Measurements from ENCODE around the gene HIRA.
A peak's percentile ranks its signal among the peaks of the same experiment; 100 is the strongest.
"Not testable (repeated sequence)": the region's sequence is repeated elsewhere in the genome, so short reads cannot be mapped to it uniquely, and the experiment has no call there.

Gene HIRA

DNA sequence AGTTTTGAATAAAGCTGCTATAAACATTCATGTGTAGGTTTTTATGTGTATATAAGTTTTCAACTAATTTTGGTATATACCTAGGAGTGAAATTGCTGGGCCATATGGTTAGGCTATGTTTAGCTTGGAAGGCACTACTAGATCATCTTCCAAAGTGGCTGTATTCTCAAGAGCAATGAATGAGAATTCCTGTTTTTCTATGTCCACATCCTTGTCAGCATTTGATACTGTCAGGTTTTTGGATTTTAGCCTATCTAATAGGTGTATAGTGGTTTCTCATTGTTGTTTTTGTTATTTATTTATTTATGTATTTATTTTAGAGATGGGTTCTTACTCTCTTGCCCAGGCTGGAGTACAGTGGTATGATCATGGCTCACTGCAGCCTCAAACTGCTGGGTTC, 113.7 kb downstream of the HIRA start:
- no peak overlapping the region for H3K4me3 ChIP-seq (ENCODE audit: low read depth, low read length)
- TF ChIP-seq, protein P1, sequence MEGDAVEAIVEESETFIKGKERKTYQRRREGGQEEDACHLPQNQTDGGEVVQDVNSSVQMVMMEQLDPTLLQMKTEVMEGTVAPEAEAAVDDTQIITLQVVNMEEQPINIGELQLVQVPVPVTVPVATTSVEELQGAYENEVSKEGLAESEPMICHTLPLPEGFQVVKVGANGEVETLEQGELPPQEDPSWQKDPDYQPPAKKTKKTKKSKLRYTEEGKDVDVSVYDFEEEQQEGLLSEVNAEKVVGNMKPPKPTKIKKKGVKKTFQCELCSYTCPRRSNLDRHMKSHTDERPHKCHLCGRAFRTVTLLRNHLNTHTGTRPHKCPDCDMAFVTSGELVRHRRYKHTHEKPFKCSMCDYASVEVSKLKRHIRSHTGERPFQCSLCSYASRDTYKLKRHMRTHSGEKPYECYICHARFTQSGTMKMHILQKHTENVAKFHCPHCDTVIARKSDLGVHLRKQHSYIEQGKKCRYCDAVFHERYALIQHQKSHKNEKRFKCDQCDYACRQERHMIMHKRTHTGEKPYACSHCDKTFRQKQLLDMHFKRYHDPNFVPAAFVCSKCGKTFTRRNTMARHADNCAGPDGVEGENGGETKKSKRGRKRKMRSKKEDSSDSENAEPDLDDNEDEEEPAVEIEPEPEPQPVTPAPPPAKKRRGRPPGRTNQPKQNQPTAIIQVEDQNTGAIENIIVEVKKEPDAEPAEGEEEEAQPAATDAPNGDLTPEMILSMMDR (IDR thresholded peaks at IDR 0.05; ENCODE audit: low read depth, low read length), result no peak
- no peak for DNase-seq (ENCODE audit: low read depth, low spot score)
- in situ Hi-C loops (cut with HindIII; ENCODE audit: low sequenced_read_pairs), result no loop called here

DNA sequence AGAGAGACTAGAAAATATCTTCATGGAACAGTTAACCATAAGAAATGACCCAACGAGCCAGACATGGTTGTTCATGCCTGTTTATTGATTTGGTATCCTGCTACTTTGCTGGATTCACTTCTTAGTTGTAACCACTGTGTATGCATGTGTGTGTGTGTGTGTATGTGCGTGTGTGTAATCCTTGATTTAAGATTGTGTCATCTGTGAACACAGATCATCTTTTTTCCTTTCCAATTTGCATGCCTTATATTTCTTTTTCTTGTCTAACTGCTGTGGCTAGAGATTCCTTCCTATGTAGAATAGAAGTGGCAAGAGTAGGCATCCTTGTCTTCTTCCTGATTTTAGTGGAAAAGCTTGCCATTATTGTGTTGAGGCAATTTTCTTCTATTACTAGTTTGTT, 123.7 kb downstream of the HIRA start:
- H3K4me3 ChIP-seq (ENCODE audit: low read depth, low read length), result no peak overlapping the region
- no peak for DNase-seq (ENCODE audit: low read depth, low spot score)
- in situ Hi-C loops (cut with HindIII; ENCODE audit: low sequenced_read_pairs), result no loop called here
- TF ChIP-seq, protein P1 (IDR thresholded peaks at IDR 0.05; ENCODE audit: low read depth, low read length), result no peak

GRCh38 chr22:19306535-19306934, 125.0 kb downstream of the HIRA start:
- H3K4me3 ChIP-seq (ENCODE audit: low read depth, low read length); in situ Hi-C loops (cut with HindIII; ENCODE audit: low sequenced_read_pairs); DNase-seq (ENCODE audit: low read depth, low spot score): not testable (repeated sequence)

- no peak overlapping the region for H3K4me3 ChIP-seq (ENCODE audit: low read depth, low read length)
- DNase-seq (ENCODE audit: low read depth, low spot score), result no peak
- in situ Hi-C loops (cut with HindIII; ENCODE audit: low sequenced_read_pairs), result no loop called here
- TF ChIP-seq, protein P1 (IDR thresholded peaks at IDR 0.05; ENCODE audit: low read depth, low read length), result no peak
Observed at GRCh38 chr22:19304547-19304946, 127.0 kb downstream of the HIRA start.

- in situ Hi-C loops (cut with HindIII; ENCODE audit: low sequenced_read_pairs), result no loop called here
- no peak for DNase-seq (ENCODE audit: low read depth, low spot score)
- H3K4me3 ChIP-seq (ENCODE audit: low read depth, low read length), result no peak overlapping the region
- TF ChIP-seq, protein P1 (IDR thresholded peaks at IDR 0.05; ENCODE audit: low read depth, low read length), result no peak
Observed at GRCh38 chr22:19303785-19304184, 127.7 kb downstream of the HIRA start.

- TF ChIP-seq, protein P1 (IDR thresholded peaks at IDR 0.05; ENCODE audit: low read depth, low read length), result no peak
- DNase-seq (ENCODE audit: low read depth, low spot score), result no peak
- in situ Hi-C loops (cut with HindIII; ENCODE audit: low sequenced_read_pairs), result no loop called here
- H3K4me3 ChIP-seq (ENCODE audit: low read depth, low read length), result no peak overlapping the region
Observed at GRCh38 chr22:19295733-19296132, 135.8 kb downstream of the HIRA start.

GRCh38 chr22:19292458-19293230, 138.9 kb downstream of the HIRA start:
- DNase-seq (ENCODE audit: low read depth, low spot score), result no peak
- TF ChIP-seq, protein P1 (IDR thresholded peaks at IDR 0.05; ENCODE audit: low read depth, low read length), result no peak
- H3K4me3 ChIP-seq (ENCODE audit: low read depth, low read length), result peak overlapping the region; percentile 53
- in situ Hi-C loops (cut with HindIII; ENCODE audit: low sequenced_read_pairs), result no loop called here

All from astrocyte of the spinal cord (primary cell).